ENCODE measurements around the gene PIK3C2G. TPM values are rescaled to one million over a fixed set of nuclear protein-coding genes. Genes with fewer than 3 reads are reported as not detected.
A peak's percentile ranks its signal among the peaks of the same experiment; 100 is the strongest.

Gene PIK3C2G
- total and polyA plus RNA-seq, 2 of the 13 experiments (the other 11 are each of a cell fraction or from before 2014, with no cell fraction given), result not detected

DNA sequence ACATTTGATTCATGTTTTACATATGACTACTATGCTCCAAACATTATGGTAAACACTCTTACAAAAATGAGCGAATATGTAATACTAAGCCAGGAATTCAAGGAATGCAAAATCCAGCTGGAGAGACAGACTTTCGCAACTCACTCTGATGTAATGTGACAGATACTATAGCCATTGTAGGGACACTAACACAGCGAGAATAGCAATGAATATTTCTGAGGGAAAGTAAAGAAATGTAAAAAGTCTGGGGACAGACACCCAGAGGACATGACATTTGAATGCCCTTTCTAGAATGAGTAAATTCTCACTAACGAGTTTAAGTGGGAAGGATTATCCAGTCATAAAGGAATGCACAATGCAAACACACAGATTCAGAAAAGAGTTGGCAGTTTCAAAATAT lies 121.9 kb downstream of the PIK3C2G start (continued):
- TF ChIP-seq, protein P1, sequence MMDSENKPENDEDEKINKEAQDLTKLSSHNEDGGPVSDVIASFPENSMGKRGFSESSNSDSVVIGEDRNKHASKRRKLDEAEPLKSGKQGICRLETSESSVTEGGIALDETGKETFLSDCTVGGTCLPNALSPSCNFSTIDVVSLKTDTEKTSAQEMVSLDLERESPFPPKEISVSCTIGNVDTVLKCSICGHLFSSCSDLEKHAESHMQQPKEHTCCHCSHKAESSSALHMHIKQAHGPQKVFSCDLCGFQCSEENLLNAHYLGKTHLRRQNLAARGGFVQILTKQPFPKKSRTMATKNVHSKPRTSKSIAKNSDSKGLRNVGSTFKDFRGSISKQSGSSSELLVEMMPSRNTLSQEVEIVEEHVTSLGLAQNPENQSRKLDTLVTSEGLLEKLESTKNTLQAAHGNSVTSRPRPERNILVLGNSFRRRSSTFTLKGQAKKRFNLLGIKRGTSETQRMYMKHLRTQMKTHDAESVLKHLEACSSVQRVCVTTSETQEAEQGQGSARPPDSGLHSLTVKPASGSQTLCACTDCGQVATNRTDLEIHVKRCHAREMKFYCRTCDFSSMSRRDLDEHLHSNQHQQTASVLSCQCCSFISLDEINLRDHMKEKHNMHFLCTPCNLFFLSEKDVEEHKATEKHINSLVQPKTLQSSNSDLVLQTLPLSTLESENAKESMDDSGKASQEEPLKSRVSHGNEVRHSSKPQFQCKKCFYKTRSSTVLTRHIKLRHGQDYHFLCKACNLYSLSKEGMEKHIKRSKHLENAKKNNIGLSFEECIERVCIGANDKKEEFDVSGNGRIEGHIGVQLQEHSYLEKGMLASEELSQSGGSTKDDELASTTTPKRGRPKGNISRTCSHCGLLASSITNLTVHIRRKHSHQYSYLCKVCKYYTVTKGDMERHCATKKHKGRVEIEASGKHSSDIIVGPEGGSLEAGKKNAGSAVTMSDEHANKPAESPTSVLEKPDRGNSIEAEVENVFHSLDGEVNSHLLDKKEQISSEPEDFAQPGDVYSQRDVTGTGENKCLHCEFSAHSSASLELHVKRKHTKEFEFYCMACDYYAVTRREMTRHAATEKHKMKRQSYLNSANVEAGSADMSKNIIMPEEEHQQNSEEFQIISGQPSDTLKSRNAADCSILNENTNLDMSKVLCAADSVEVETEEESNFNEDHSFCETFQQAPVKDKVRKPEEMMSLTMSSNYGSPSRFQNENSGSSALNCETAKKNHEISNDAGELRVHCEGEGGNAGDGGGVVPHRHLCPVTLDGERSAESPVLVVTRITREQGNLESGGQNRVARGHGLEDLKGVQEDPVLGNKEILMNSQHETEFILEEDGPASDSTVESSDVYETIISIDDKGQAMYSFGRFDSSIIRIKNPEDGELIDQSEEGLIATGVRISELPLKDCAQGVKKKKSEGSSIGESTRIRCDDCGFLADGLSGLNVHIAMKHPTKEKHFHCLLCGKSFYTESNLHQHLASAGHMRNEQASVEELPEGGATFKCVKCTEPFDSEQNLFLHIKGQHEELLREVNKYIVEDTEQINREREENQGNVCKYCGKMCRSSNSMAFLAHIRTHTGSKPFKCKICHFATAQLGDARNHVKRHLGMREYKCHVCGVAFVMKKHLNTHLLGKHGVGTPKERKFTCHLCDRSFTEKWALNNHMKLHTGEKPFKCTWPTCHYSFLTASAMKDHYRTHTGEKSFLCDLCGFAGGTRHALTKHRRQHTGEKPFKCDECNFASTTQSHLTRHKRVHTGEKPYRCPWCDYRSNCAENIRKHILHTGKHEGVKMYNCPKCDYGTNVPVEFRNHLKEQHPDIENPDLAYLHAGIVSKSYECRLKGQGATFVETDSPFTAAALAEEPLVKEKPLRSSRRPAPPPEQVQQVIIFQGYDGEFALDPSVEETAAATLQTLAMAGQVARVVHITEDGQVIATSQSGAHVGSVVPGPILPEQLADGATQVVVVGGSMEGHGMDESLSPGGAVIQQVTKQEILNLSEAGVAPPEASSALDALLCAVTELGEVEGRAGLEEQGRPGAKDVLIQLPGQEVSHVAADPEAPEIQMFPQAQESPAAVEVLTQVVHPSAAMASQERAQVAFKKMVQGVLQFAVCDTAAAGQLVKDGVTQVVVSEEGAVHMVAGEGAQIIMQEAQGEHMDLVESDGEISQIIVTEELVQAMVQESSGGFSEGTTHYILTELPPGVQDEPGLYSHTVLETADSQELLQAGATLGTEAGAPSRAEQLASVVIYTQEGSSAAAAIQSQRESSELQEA (CRISPR knock-in tag; IDR thresholded peaks at IDR 0.05; ENCODE audit: not compliant biosample characterization), result no peak
- TF ChIP-seq SOX5 (CRISPR knock-in tag; IDR thresholded peaks at IDR 0.05; ENCODE audit: borderline replicate concordance), result peak; percentile 64; the same call in 1 of the 2 replicates
- no peak for TF ChIP-seq JUND (CRISPR knock-in tag; IDR thresholded peaks at IDR 0.05)
- no peak for TF ChIP-seq NRL (CRISPR knock-in tag; IDR thresholded peaks at IDR 0.05; ENCODE audit: borderline replicate concordance)
- TF ChIP-seq EED (CRISPR knock-in tag; IDR thresholded peaks at IDR 0.05), result no peak
- TF ChIP-seq SKI (IDR thresholded peaks at IDR 0.05; ENCODE audit: partially characterized antibody), result peak; percentile 40
- TF ChIP-seq HES4 (CRISPR knock-in tag; IDR thresholded peaks at IDR 0.05; ENCODE audit: borderline replicate concordance), result no peak
- TF ChIP-seq ZNF549 (CRISPR knock-in tag; IDR thresholded peaks at IDR 0.05), result no peak
- TF ChIP-seq HOXA5 (CRISPR knock-in tag; IDR thresholded peaks at IDR 0.05), result no peak
- no peak for TF ChIP-seq ZNF441 (CRISPR knock-in tag; IDR thresholded peaks at IDR 0.05; ENCODE audit: borderline replicate concordance)
- no peak for TF ChIP-seq ZNF263 (CRISPR knock-in tag; IDR thresholded peaks at IDR 0.05)
- TF ChIP-seq, protein P2, sequence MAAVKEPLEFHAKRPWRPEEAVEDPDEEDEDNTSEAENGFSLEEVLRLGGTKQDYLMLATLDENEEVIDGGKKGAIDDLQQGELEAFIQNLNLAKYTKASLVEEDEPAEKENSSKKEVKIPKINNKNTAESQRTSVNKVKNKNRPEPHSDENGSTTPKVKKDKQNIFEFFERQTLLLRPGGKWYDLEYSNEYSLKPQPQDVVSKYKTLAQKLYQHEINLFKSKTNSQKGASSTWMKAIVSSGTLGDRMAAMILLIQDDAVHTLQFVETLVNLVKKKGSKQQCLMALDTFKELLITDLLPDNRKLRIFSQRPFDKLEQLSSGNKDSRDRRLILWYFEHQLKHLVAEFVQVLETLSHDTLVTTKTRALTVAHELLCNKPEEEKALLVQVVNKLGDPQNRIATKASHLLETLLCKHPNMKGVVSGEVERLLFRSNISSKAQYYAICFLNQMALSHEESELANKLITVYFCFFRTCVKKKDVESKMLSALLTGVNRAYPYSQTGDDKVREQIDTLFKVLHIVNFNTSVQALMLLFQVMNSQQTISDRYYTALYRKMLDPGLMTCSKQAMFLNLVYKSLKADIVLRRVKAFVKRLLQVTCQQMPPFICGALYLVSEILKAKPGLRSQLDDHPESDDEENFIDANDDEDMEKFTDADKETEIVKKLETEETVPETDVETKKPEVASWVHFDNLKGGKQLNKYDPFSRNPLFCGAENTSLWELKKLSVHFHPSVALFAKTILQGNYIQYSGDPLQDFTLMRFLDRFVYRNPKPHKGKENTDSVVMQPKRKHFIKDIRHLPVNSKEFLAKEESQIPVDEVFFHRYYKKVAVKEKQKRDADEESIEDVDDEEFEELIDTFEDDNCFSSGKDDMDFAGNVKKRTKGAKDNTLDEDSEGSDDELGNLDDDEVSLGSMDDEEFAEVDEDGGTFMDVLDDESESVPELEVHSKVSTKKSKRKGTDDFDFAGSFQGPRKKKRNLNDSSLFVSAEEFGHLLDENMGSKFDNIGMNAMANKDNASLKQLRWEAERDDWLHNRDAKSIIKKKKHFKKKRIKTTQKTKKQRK (IDR thresholded peaks at IDR 0.05; ENCODE audit: low read length), result no peak
- TF ChIP-seq TMF1 (CRISPR knock-in tag; IDR thresholded peaks at IDR 0.05; ENCODE audit: low read depth), result no peak
- no peak for TF ChIP-seq SYNCRIP (IDR thresholded peaks at IDR 0.05; ENCODE audit: insufficient read depth, low read depth, low read length)
- TF ChIP-seq, protein P3, sequence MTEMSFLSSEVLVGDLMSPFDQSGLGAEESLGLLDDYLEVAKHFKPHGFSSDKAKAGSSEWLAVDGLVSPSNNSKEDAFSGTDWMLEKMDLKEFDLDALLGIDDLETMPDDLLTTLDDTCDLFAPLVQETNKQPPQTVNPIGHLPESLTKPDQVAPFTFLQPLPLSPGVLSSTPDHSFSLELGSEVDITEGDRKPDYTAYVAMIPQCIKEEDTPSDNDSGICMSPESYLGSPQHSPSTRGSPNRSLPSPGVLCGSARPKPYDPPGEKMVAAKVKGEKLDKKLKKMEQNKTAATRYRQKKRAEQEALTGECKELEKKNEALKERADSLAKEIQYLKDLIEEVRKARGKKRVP (CRISPR knock-in tag; IDR thresholded peaks at IDR 0.05), result peak in 1 of 2 experiments; percentile 94; a peak in 2 of 4 replicates
- TF ChIP-seq, protein P4, sequence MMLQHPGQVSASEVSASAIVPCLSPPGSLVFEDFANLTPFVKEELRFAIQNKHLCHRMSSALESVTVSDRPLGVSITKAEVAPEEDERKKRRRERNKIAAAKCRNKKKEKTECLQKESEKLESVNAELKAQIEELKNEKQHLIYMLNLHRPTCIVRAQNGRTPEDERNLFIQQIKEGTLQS (CRISPR knock-in tag; IDR thresholded peaks at IDR 0.05), result peak; percentile 56; the same call in 1 of the 2 replicates
- no peak for TF ChIP-seq ZNF562 (CRISPR knock-in tag; IDR thresholded peaks at IDR 0.05; ENCODE audit: borderline replicate concordance)
